ENCODE data around the gene TTBK2. TPM values are rescaled to one million over a fixed set of nuclear protein-coding genes. Genes with fewer than 3 reads are reported as not detected.

The TTBK2 gene
- total and polyA plus RNA-seq, 2 donors (not counting 3 experiments of a cell fraction or from before 2014, with no cell fraction given), result 4.4 to 17.1 TPM

DNA sequence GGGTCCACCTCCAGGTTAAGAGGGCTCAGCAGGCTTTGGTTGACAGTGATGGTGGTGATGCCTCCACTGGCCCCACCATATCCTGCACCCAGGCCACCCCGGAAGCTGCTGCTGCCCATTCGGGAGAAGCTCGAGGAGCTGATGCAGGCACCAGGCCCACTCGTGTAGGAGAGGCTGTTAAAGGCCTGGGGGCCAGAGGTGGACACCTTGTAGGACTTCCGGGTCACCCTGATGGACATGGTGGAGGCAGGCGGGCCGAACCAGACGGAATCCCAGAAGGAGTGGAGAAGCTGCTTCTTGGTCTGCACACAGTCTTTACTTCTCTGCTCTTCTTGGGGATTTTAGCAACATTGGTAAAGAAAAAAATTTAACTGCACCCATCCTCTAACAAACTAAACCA lies 118.4 kb downstream of the TTBK2 start:
- no peak overlapping the region for H3K4me3 ChIP-seq (replicated peaks in 1 of 3; ENCODE audit: insufficient read depth in 1 of 3, low read depth in 1 of 3, low read length in 3 of 3)
- no peaks in the 10 kb centered on the region for H3K4me1 ChIP-seq (ENCODE audit: control insufficient read depth, extremely low read depth, insufficient read depth, low read length)
- ChIA-PET CTCF (interaction anchor here (1.5 to 3.6 kb wide), 2 partner anchors 124 to 483 kb away, joined by 4 to 31 read pairs; no protein-coding TSS in a partner anchor), POLR2A (no interaction called here)
- no peak for DNase-seq (ENCODE audit: low read depth, low spot score)
- H3K79me2 ChIP-seq (ENCODE audit: control insufficient read depth, insufficient read depth, low read length), result no peaks in the 10 kb centered on the region
- H2AFZ ChIP-seq (ENCODE audit: low read depth, low read length), result no peak overlapping the region
- TF ChIP-seq FOS (IDR thresholded peaks at IDR 0.05; ENCODE audit: borderline replicate concordance, insufficient read depth, low read length) (no peak), JUN (IDR thresholded peaks at IDR 0.05; ENCODE audit: borderline replicate concordance, insufficient read depth, insufficient read length, low read depth) (no peak), POLR2A (IDR thresholded peaks at IDR 0.05; ENCODE audit: low read depth, low read length) (no peak), GATA2 (IDR thresholded peaks at IDR 0.05; ENCODE audit: insufficient read depth, insufficient read length, low read depth, low read length) (no peak), MYC (IDR thresholded peaks at IDR 0.05; ENCODE audit: low read depth, low read length) (no peak), EZH2 (IDR thresholded peaks at IDR 0.05; ENCODE audit: borderline replicate concordance, low read depth, low read length, severe bottlenecking) (no peak), POLR2AphosphoS5 (IDR thresholded peaks at IDR 0.05; ENCODE audit: insufficient read depth, low read depth, low read length) (no peak)
- TF ChIP-seq, protein P1, sequence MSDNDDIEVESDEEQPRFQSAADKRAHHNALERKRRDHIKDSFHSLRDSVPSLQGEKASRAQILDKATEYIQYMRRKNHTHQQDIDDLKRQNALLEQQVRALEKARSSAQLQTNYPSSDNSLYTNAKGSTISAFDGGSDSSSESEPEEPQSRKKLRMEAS (IDR thresholded peaks at IDR 0.05; ENCODE audit: insufficient read depth, insufficient read length), result no peak
- TF ChIP-seq, protein P2, sequence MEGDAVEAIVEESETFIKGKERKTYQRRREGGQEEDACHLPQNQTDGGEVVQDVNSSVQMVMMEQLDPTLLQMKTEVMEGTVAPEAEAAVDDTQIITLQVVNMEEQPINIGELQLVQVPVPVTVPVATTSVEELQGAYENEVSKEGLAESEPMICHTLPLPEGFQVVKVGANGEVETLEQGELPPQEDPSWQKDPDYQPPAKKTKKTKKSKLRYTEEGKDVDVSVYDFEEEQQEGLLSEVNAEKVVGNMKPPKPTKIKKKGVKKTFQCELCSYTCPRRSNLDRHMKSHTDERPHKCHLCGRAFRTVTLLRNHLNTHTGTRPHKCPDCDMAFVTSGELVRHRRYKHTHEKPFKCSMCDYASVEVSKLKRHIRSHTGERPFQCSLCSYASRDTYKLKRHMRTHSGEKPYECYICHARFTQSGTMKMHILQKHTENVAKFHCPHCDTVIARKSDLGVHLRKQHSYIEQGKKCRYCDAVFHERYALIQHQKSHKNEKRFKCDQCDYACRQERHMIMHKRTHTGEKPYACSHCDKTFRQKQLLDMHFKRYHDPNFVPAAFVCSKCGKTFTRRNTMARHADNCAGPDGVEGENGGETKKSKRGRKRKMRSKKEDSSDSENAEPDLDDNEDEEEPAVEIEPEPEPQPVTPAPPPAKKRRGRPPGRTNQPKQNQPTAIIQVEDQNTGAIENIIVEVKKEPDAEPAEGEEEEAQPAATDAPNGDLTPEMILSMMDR (IDR thresholded peaks at IDR 0.05; ENCODE audit: extremely low read depth in 1 of 2, insufficient read depth in 1 of 2, low read depth in 1 of 2, low read length in 2 of 2), result no peak
- no peak overlapping the region for H3K27ac ChIP-seq (ENCODE audit: insufficient read depth, low read depth, low read length)
- H3K9ac ChIP-seq (replicated peaks; ENCODE audit: extremely low read depth, insufficient read depth, low read length), result no peak overlapping the region
- FAIRE-seq, result no peak
- dilution Hi-C loops (cut with MboI; ENCODE audit: extremely low pct_ligation_motif_present, low sequenced_read_pairs) (no loop called here), intact Hi-C loops (cut with micrococcal nuclease) (no loop called here)
- H3K9me1 ChIP-seq (replicated peaks; ENCODE audit: control insufficient read depth, extremely low read depth, insufficient read depth, low read length), result no peaks in the 10 kb centered on the region
- H3K27me3 ChIP-seq (ENCODE audit: control insufficient read depth in 2 of 2, insufficient read depth in 2 of 2, low read length in 2 of 2), result no peaks in the 10 kb centered on the region
- no peak overlapping the region for H3K4me2 ChIP-seq (ENCODE audit: insufficient read depth, low read length)
- no peaks in the 10 kb centered on the region for H3K9me3 ChIP-seq (replicated peaks; ENCODE audit: control insufficient read depth, insufficient read depth, low read length)
- no TSS peak for BruUV-seq (replicated peaks)
- H4K20me1 ChIP-seq (replicated peaks; ENCODE audit: control insufficient read depth, extremely low read depth, insufficient read depth, low read length), result no peaks in the 10 kb centered on the region
- H3K36me3 ChIP-seq (ENCODE audit: control insufficient read depth in 2 of 2, extremely low read depth in 1 of 2, insufficient read depth in 2 of 2, low read length in 2 of 2), result peaks cover 0 to 12% of the 10 kb centered on the region in 2 experiments
